ENCODE results near the gene PCNT.

PCNT gene

GRCh38 chr21:46388896-46389295 is 64.9 kb downstream of the PCNT start:
- no peak for TF ChIP-seq CTCF (IDR thresholded peaks at IDR 0.05; ENCODE audit: extremely low read depth, missing control alignments)
- DNase-seq (ENCODE audit: low spot score) = no peak

- TF ChIP-seq CTCF (IDR thresholded peaks at IDR 0.05; ENCODE audit: extremely low read depth, missing control alignments) = no peak
- no peak for DNase-seq (ENCODE audit: low spot score)
Observed at GRCh38 chr21:46390603-46391545, 66.9 kb downstream of the PCNT start.

- TF ChIP-seq CTCF (IDR thresholded peaks at IDR 0.05; ENCODE audit: extremely low read depth, missing control alignments) = no peak
- no peak for DNase-seq (ENCODE audit: low spot score)
Observed at GRCh38 chr21:46391773-46392172, 67.8 kb downstream of the PCNT start.

GRCh38 chr21:46392921-46393320 is 69.0 kb downstream of the PCNT start:
- TF ChIP-seq CTCF (IDR thresholded peaks at IDR 0.05; ENCODE audit: extremely low read depth, missing control alignments) = no peak

GRCh38 chr21:46393451-46393940 is 69.5 kb downstream of the PCNT start:
- no peak for TF ChIP-seq CTCF (IDR thresholded peaks at IDR 0.05; ENCODE audit: extremely low read depth, missing control alignments)
- DNase-seq (ENCODE audit: low spot score) = no peak

More at GRCh38 chr21:46392921-46393320, 69.0 kb downstream of the PCNT start:
- DNase-seq (ENCODE audit: low spot score) = no peak

GRCh38 chr21:46393941-46394594 is 70.1 kb downstream of the PCNT start:
- no peak for DNase-seq (ENCODE audit: low spot score)
- no peak for TF ChIP-seq CTCF (IDR thresholded peaks at IDR 0.05; ENCODE audit: extremely low read depth, missing control alignments)

GRCh38 chr21:46394595-46395104 is 70.7 kb downstream of the PCNT start:
- DNase-seq (ENCODE audit: low spot score) = no peak
- TF ChIP-seq CTCF (IDR thresholded peaks at IDR 0.05; ENCODE audit: extremely low read depth, missing control alignments) = no peak

All from GM20000 (cell line).